HG02798 (cell line): Measurements from ENCODE around the gene HMOX2.
A peak's percentile ranks its signal among the peaks of the same experiment; 100 is the strongest.

Source experiments
- ATAC-seq: cut with Tn5 transposase; IDR thresholded peaks from one replicate; pipeline ENCODE4 v1.9.1; 2021; ENCODE audit warnings: mild to moderate bottlenecking; ENCODE audit not compliant: unreplicated experiment, poor library complexity

Gene HMOX2

DNA sequence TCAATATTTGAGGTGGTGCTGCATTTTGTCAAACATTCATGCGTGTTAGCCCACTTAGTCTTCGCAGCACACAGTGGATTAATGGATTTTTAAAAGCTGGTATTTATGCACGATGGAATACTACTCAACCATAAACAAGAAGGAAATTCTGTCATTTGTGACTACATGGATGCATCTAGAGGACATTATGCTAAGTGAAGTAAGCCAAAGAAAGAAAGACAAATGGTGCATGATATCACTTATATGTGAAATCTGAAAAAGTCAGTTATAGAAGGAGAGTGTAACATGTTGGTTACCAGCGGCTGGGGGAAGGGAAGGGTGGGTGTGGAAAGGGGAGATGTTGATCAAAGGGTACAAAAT, 23.0 kb downstream of the HMOX2 start:
- ATAC-seq, result no peak

DNA sequence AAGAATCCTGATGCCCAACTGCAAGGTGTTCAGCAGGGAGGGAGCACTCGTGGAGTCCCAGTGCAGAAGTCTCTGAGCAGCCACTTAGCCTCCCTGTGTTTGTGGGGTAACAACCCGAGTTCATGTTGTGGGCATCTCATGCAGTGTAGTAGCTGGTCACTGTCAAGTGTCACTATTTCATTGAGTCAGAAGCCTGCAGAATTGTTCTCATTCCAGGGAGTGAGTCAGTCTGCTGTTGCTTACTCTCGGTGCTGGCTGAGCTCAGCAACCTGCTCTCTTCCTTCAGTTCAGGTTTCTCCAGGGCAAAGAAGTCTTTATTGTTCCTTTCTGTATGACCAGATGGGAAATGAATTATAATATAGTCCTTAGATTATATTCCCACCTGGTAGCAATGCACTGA, 24.1 kb downstream of the HMOX2 start:
- ATAC-seq, result no peak

DNA sequence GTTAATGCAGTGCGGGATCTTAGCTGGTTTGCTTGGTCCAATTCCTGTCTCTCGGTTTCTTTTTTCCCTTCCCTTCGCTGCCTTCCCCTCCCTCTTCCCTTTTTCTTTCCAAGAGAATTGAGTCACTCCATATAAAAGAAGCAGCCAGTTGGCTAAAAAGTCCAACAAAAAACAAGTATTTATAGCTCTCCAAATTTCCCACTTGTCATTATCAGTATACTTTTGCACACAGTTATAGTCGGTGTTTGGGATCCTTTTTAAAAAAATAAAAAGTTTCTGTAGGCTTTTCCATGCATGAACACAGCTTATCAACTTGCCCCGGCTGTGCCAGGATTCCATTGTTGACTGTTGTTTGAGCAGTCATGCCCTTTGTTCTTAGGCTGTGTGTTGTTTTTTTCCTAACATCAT, 24.9 kb downstream of the HMOX2 start:
- ATAC-seq, result no peak

DNA sequence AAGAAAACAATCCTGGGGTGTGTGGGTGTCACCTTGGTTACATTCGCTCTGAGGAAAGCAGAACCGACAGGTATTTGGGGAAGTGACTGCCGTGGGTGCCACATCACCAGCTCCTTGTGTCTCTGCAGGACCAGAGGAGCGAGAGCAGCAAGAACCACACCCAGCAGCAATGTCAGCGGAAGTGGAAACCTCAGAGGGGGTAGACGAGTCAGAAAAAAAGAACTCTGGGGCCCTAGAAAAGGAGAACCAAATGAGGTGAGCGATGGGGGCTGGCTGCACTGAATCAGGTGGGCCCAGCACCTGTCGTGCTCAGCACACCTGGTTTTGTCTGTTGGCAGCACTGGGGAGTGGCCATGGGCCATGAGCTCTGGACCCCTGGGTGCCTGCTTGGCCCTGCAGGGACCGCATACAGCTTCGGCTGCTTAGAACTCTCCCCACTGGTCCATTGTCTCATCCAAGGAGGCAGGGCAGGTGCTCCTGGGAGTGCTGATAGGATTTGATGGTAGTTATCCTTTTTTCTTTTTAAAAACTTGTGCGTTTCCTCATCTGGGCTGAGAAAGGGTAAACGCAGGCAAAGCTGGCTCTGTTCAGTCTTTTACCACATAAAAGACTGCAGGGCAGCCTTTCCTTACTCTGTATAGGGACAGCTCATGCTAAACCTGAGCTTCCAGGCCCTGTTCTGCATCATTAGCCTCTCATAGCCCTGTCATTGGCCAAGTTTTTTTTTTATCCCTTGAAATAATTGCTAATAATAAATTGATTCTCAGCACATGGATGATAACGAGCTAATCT, 29.4 kb downstream of the HMOX2 start:
- ATAC-seq, result peak; percentile 54

DNA sequence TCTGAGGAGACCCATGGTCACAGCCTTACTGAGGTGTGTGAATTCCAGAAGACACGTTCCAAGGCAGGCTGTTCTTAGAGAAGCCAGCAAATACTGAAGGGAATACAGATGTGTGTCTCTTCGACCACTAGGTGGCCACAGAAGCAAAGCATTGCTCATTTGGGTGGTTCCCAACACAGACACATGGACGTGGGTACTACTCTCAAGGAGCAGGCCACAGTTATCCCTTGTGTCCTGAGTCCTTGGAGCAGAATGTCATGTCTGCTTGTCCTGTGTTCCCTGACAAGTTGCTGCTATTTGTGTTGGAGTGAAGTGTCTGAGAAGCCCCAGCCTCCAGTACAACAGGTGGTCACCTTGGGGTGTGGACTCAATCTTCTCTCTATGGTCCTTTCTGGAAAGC, 30.3 kb downstream of the HMOX2 start:
- ATAC-seq, result peak; percentile 49

DNA sequence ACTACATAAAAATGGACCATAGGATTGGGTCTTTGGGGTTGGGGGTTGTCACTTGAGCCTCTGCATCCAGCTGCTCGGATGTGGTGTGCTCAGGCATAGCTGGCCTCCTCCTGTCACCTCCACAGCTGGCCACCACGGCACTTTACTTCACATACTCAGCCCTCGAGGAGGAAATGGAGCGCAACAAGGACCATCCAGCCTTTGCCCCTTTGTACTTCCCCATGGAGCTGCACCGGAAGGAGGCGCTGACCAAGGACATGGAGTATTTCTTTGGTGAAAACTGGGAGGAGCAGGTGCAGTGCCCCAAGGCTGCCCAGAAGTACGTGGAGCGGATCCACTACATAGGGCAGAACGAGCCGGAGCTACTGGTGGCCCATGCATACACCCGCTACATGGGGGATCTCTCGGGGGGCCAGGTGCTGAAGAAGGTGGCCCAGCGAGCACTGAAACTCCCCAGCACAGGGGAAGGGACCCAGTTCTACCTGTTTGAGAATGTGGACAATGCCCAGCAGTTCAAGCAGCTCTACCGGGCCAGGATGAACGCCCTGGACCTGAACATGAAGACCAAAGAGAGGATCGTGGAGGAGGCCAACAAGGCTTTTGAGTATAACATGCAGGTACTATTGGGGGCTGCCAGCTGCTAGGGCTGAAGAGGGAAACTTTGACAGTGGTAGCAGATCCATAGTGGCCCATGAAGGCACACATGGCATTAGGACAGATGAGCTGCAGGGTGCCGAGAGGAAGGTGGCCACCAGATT, 31.6 kb downstream of the HMOX2 start:
- ATAC-seq, result no peak

DNA sequence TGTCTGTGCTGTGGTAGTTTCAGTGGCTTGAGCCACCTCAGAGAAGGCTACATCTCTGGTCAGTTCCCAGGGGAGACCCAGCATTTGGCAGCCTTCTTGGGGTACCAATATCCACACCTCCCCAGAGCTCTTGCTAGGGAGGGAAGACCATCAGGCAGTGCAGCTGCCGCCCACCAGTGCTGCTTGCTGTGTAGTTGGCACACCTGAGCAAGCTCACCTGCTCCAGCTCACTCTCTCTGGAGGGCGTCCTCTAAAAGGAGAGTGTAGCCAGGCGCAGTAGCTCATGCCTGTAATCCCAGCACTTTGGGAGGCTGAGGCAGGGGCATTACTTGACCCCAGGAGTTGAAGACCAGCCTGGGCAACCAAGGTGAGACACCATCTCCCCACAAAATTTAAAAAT, 32.6 kb downstream of the HMOX2 start:
- no peak for ATAC-seq

DNA sequence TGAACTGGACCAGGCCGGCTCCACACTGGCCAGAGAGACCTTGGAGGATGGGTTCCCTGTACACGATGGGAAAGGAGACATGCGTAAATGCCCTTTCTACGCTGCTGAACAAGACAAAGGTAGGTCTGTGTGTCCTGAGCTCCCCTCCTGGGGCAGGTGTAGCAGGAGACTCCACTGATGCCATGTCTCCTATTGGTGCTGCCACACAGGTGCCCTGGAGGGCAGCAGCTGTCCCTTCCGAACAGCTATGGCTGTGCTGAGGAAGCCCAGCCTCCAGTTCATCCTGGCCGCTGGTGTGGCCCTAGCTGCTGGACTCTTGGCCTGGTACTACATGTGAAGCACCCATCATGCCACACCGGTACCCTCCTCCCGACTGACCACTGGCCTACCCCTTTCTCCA, 33.2 kb downstream of the HMOX2 start:
- no peak for ATAC-seq

DNA sequence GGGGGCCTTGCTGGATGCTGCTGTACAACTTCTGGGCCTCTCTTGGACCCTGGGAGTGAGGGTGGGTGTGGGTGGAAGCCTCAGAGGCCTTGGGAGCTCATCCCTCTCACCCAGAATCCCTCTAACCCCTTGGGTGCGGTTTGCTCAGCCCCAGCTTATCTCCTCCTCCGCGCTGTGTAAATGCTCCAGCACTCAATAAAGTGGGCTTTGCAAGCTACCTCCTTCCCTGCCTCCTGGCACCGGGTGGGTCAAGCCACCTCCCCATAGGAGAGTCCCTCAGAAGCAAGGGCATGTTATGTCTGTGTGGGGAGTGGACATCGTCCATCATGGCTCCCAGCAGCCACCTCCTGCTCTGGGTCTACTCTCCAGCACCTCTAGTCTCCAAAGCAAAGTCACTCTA, 33.9 kb downstream of the HMOX2 start:
- ATAC-seq, result no peak

DNA sequence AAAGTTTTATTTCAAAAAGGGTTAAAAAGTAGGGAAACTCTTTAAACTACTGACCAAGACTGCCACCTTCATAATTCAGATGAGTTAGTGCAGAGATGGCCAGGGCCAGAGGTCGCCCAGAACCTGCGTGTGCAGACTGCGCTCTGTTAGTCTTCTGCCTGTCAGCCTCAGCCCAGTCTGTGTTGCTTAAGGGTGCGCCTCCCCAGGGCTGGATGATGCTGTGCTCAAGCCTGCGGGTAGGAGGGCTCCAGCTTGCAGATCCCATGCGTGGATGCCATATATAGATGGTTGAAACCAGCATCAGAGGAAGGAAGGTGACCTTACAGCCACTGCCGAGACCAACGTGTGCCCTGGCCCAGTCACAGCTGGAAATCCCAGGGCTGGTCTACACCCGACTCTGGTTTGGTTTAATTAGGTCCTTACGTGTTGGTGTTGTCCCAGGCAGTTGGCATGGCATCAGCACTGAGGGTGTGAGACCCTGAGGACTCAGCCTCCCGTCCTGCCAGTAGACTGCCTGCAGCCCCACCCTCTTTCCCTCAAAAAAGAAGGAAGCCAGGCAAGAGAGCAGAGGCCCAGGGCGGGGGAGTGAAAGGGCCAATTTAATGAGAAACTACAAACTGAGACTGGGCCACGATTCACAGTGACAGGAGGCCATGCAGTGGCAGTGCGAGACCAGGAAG, 34.7 kb downstream of the HMOX2 start:
- ATAC-seq, result no peak

DNA sequence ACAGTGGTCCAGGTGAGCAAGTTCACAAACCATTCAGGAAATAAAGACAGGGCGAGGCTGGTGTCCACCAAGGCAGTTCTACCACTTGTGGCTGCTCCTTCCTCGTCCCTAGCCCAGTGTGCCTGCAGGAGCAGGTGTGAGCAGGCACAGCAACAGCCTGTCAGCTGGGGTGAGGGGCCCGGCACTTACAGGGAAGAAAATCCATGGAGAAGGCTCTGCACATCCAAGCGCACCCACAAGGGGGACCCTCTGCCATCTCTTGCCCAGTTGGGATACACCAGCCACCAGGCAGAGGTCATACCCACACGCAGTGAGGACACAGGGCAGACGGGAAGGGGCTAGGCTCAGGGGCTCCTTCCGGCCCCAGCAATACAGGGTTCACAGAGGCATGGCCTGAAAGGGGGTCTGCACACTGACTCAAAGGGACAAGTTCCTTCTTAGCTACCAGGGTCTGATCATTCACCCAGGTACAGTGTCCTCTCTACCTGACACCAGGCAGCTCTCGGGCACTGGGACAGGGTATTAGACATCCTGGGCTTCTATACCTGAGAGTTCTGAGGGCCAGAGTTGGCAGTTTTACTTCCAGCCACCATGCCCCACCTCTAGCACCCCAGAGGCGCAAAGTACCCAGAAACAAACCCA, 35.4 kb downstream of the HMOX2 start:
- no peak for ATAC-seq

DNA sequence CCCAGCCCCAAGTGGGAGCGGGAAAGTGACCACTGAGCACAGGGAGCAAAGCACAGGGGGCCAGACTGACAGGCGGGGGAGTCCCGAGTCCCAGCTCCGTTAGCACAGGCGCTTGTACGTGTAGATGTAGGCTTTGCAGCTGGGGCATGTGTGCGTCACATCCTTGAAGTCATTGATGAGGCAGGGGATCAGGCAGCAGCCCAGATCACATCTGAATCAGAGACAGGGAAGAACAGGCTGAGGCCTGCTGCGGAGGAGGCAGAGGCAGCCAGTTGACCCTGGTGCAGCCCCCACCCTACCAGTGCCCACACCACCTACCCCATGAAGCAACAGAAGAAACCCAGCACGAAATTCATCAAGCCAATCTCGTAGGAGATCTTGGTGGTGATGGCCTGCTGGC, 36.3 kb downstream of the HMOX2 start:
- no peak for ATAC-seq

DNA sequence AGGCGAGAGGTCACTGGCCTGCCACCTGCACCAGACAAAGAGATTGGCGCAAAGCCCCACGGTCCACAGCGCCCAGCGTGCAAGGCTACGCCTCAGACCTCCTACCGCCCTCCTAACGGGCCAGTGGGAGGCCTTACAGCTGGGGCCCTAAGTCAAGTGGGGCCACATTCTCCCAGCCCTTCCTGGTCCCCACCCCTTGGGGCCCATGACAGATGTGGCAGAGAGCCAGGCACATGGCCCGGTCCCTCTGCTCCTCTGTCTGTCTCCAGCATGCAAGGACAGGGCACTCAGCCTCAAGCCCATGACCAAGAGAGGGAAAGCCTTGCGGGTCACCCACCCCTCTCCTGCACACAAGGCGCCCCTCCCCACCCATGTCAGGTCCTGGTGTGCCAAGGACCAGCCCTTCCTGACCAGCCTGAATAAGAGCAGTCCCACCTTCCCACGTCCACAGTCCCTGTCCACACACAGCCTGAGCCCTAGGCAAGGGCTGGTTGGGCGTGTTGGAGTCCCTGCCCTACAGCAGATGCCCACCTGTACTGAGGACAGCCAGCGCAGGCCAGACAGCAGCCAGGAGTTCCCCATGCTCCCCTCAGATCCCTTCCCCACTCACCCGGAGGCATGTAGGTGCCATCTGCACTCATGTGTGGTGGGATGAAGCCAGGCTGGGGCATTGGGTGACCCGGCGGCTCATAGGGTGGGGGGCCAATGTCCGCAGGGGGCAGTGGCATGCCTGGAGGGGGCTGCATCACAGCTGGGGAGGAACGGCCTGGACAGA, 37.1 kb downstream of the HMOX2 start:
- ATAC-seq, result no peak

DNA sequence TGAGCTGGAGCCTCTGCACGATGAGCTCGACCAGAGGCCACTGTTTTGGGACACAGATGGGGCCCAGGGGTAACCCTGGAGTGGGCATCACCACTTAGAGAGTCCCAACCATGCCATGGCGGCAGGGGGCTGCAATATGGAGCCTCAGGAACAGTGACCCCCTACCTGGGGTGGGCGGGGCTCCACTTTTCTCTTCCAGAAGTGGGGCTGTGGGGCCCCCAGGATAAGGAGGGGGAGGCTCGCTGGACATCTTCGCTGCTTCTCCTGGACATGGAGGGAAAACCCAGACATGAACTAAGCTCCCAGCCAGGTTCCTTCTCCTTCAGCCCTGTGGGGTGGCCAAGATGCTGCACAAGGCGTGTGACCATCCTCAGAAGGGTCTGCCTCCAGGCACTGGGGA, 37.7 kb downstream of the HMOX2 start:
- ATAC-seq, result no peak

DNA sequence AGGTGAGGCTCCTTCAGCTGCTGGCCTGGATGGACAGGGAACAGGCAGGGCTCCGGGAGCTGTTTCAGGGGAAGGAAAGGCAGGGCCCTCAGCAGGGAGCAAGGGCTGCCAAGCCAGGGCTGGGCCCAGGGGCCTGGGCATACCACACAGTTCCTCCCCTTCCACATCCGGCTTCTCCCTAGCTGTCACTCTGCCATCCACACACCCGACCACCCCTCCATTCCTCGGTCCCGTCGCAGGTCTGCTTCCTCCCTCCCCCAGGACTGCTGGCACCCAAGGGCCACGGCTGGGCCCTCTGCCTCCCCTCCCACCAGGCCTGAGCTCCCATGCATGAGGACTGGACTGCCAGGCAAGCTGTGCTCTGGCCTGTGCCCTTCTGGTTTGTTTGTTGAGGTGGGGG, 38.4 kb downstream of the HMOX2 start:
- no peak for ATAC-seq

DNA sequence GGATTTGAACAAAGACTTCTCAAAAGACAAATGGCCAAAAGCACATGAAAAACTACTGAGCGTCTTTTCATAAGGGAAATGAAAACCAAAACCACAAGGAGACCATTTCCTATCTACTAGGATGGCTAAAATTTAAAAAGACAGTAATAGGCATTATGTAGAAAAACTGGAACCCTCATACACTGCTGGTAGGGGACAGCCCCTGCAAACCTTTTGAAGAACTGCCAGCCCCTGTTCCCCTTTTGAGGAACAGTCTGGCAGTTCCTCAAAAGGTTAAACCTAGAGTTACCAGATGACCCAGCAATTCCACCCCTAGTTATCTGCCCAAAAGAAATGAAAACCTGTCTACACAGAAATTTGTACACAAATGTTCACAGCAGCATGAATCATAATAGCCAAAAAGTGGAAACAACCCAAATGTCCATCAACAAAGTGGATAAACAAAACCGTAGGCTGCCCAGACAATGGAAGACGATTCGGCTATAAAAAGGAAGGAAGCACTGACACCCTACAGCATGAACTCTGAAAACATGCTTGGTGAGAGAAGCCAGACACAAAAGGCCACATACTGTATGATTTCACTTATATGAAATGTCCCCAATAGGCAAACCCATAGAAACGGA, 39.5 kb downstream of the HMOX2 start:
- ATAC-seq, result peak; percentile 58

DNA sequence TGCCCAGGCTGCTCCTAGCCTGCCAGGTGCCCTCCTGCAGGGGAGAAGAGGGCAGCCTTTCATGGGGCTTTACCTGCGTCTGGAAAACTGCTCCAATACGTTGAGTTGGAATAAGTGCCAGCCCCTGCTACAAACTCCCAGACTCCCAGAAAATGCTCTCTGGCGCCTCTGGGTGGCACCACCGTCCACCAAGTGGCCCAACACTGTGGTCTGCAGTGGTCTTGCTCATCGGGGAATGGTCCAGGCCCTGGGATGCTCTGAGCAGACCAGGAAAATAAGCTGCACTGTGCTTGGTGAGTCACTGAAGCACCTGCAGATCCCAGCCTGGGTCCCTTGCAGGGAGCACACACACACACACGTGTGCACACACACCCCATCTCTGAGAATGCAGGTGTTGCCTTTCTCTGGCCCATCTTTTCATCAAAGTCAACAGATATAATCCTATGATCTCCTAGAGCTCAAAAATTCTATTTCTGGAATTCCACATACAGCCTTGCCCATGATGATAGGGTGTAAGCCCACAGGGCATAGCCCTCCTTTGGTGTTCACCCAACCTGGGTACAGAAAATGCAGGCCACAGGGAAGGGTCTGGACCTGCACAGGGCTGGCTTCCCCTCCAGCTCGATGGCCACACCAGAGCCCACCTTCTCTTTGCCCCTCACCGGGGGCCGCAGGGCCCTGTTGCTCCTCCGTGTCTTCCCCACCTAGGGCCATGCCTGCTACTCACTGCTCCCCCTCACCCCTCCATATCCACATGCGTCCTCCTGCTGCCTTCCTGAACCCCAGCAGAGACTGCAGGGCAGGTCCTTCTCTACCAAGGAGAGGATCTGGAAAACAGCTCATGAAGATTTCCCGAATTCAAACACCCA, 41.8 kb downstream of the HMOX2 start:
- ATAC-seq, result no peak

DNA sequence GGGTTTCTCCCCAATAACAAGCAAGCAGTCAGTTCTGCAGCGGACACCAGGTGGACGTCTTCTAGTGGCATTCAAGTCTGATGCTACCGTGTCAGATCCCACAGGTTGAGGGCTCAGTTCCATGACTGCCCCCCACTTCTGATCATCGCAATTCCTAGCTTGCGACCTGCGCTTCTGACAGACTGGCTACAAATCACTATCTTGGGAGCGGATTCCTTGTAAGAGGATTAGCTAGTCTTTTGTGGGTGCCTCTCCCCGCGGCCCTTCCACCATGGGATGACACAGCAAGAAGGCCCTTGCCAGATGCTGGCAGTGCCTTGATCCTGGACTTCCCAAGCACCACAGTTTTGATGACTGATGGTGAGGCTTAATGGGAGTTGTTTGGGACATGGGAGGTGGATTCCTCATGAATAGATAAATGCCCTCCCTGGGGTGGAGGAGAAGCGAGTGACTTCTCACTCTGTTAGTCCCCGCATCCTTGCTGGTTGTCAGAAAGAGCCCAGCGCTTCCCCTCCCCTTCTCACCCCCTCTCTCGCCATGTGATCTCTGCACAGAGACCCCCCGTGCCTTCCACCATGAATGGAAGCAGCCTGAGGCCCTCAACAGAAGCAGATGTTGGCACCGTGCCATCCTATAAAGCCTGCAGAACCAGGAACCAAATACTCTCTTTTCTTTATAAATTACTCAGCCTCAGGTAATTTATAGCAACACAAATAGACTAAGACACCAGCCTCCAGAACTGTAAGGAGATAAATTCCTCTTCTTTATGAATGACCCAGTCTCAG, 43.3 kb downstream of the HMOX2 start:
- ATAC-seq, result no peak
